Measurements from ENCODE around the gene CCL5.

CCL5 gene

DNA sequence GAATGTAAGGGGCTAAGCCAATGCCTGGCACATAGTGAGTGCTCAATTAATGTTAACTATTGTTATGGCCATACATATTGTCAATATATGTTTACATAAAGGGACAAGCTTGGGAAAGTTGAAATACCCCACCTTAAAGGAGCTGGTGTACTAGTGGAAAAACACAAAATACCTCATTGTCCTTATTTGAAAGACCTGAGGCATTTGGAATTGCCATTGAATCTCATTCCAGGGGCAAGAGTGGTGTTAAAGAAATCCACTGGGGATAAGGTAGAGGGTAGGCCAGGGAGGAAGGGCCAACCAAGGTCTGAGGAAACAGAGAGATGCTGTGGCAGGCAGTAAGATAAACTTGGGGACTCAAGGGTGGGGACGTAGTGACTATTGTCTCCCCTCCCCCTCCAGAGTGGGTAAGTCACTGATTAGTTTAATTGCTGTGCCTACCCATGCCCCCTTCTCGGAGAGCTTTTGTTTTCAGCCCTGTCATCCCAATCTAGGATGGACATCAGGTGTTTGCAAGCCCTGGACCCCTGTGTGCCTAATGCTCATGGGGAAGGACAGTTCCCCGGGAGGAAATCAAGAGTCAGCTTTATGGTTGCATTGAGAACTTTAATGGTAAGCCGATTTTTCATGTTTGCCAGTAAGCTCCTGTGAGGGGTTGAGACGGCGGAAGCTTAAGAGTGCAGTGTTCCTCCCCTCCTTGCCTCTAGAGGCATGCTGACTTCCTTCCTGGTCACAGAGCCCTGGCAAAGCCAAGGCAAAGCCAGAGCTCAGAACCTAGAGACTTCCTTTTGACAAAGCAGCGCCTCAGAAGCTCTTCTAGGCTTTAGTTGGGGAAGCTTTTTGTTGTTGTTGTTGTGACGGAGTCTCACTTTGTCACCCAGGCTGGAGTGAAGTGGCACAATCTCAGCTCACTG is 9.0 kb downstream of the CCL5 start:
- TF ChIP-seq TAF1 (IDR thresholded peaks at IDR 0.05; ENCODE audit: borderline replicate concordance, insufficient read depth, low read length) (no peak), SIN3A (IDR thresholded peaks at IDR 0.05; ENCODE audit: borderline replicate concordance, insufficient read depth, low read length) (no peak)

GRCh38 chr17:35868737-35869136 is 11.4 kb downstream of the CCL5 start, which contains the start of gene HEATR9:
Gene HEATR9 (minus strand): TSS chr17:35868891. CDS start chr17:35868742, 149 bp downstream.
- TF ChIP-seq POLR2AphosphoS5 (IDR thresholded peaks at IDR 0.05; ENCODE audit: low read depth, low read length) (no peak), SIN3A (IDR thresholded peaks at IDR 0.05; ENCODE audit: borderline replicate concordance, insufficient read depth, low read length) (no peak), TAF1 (IDR thresholded peaks at IDR 0.05; ENCODE audit: borderline replicate concordance, insufficient read depth, low read length) (no peak), FOXP2 (optimal IDR thresholded peaks at IDR 0.05; ENCODE audit: borderline replicate concordance, extremely low read depth, extremely low read length, insufficient read depth) (no peak)
- TF ChIP-seq, protein P1, sequence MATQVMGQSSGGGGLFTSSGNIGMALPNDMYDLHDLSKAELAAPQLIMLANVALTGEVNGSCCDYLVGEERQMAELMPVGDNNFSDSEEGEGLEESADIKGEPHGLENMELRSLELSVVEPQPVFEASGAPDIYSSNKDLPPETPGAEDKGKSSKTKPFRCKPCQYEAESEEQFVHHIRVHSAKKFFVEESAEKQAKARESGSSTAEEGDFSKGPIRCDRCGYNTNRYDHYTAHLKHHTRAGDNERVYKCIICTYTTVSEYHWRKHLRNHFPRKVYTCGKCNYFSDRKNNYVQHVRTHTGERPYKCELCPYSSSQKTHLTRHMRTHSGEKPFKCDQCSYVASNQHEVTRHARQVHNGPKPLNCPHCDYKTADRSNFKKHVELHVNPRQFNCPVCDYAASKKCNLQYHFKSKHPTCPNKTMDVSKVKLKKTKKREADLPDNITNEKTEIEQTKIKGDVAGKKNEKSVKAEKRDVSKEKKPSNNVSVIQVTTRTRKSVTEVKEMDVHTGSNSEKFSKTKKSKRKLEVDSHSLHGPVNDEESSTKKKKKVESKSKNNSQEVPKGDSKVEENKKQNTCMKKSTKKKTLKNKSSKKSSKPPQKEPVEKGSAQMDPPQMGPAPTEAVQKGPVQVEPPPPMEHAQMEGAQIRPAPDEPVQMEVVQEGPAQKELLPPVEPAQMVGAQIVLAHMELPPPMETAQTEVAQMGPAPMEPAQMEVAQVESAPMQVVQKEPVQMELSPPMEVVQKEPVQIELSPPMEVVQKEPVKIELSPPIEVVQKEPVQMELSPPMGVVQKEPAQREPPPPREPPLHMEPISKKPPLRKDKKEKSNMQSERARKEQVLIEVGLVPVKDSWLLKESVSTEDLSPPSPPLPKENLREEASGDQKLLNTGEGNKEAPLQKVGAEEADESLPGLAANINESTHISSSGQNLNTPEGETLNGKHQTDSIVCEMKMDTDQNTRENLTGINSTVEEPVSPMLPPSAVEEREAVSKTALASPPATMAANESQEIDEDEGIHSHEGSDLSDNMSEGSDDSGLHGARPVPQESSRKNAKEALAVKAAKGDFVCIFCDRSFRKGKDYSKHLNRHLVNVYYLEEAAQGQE (IDR thresholded peaks at IDR 0.05; ENCODE audit: insufficient read depth in 1 of 2, low read depth in 2 of 2, low read length in 2 of 2): no peak

- TF ChIP-seq, protein P1 (IDR thresholded peaks at IDR 0.05; ENCODE audit: insufficient read depth in 1 of 2, low read depth in 2 of 2, low read length in 2 of 2): no peak
- TF ChIP-seq POLR2AphosphoS5 (IDR thresholded peaks at IDR 0.05; ENCODE audit: low read depth, low read length) (no peak), SIN3A (IDR thresholded peaks at IDR 0.05; ENCODE audit: borderline replicate concordance, insufficient read depth, low read length) (no peak), FOXP2 (optimal IDR thresholded peaks at IDR 0.05; ENCODE audit: borderline replicate concordance, extremely low read depth, extremely low read length, insufficient read depth) (no peak), TAF1 (IDR thresholded peaks at IDR 0.05; ENCODE audit: borderline replicate concordance, insufficient read depth, low read length) (no peak)
Observed at GRCh38 chr17:35867574-35867973, 12.6 kb downstream of the CCL5 start.

DNA sequence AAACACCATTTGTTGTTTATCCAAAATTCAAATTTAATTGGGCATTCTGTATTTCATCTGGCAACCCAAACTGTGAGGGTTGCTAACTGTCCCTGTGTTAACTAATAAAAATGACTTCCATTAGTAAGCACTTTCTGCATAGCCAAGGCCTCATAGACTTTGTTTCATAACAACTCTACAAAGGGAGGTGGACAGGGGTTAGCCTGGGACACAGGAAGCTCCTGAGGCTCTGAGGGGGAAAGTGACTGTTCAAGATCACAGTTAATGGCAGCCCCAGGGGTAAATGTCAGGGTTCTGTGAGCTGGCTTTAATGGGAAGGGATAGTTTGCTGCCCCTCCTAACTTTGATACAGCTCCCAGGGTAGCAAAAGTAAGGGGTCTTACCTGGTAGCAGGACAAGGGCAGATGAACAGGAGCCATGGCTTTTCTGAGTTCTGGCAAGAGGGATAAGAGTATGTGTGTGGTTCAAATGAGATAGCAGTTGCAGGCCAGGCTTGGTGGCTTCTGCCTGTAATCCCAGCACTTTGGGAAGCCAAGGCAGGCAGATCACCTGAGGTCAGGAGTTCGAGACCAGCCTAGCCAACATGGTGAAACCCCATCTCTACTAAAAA is 13.7 kb downstream of the CCL5 start:
- no peak for TF ChIP-seq TAF1 (IDR thresholded peaks at IDR 0.05; ENCODE audit: borderline replicate concordance, insufficient read depth, low read length)
- no peak for TF ChIP-seq FOXP2 (optimal IDR thresholded peaks at IDR 0.05; ENCODE audit: borderline replicate concordance, extremely low read depth, extremely low read length, insufficient read depth)
- no peak for TF ChIP-seq SIN3A (IDR thresholded peaks at IDR 0.05; ENCODE audit: borderline replicate concordance, insufficient read depth, low read length)
- TF ChIP-seq POLR2AphosphoS5 (IDR thresholded peaks at IDR 0.05; ENCODE audit: low read depth, low read length): no peak
- TF ChIP-seq, protein P1 (IDR thresholded peaks at IDR 0.05; ENCODE audit: insufficient read depth in 1 of 2, low read depth in 2 of 2, low read length in 2 of 2): no peak

GRCh38 chr17:35865412-35866340 is 14.5 kb downstream of the CCL5 start:
- TF ChIP-seq SIN3A (IDR thresholded peaks at IDR 0.05; ENCODE audit: borderline replicate concordance, insufficient read depth, low read length) (no peak), POLR2AphosphoS5 (IDR thresholded peaks at IDR 0.05; ENCODE audit: low read depth, low read length) (no peak), TAF1 (IDR thresholded peaks at IDR 0.05; ENCODE audit: borderline replicate concordance, insufficient read depth, low read length) (no peak), FOXP2 (optimal IDR thresholded peaks at IDR 0.05; ENCODE audit: borderline replicate concordance, extremely low read depth, extremely low read length, insufficient read depth) (no peak)
- TF ChIP-seq, protein P1 (IDR thresholded peaks at IDR 0.05; ENCODE audit: insufficient read depth in 1 of 2, low read depth in 2 of 2, low read length in 2 of 2): no peak

All from PFSK-1 (cell line).